22Rv1 (cell line): ENCODE results near the gene CDK11A.
"Not testable (repeated sequence)": the region's sequence is repeated elsewhere in the genome, so short reads cannot be mapped to it uniquely, and the experiment has no call there.

ENCODE experiments used
- ZFX ChIP-seq: fragments of 450-650 bp; IDR thresholded peaks from 2 replicates; pipeline ENCODE4 v1.6.1; 2017; ENCODE audit warnings: antibody characterized with exemption, borderline replicate concordance
- TF ChIP-seq, protein P1 (sequence below): fragments of 450-650 bp; IDR thresholded peaks from 2 replicates; pipeline ENCODE4 v1.5.1; 2017; ENCODE audit warnings: mild to moderate bottlenecking

DNA sequence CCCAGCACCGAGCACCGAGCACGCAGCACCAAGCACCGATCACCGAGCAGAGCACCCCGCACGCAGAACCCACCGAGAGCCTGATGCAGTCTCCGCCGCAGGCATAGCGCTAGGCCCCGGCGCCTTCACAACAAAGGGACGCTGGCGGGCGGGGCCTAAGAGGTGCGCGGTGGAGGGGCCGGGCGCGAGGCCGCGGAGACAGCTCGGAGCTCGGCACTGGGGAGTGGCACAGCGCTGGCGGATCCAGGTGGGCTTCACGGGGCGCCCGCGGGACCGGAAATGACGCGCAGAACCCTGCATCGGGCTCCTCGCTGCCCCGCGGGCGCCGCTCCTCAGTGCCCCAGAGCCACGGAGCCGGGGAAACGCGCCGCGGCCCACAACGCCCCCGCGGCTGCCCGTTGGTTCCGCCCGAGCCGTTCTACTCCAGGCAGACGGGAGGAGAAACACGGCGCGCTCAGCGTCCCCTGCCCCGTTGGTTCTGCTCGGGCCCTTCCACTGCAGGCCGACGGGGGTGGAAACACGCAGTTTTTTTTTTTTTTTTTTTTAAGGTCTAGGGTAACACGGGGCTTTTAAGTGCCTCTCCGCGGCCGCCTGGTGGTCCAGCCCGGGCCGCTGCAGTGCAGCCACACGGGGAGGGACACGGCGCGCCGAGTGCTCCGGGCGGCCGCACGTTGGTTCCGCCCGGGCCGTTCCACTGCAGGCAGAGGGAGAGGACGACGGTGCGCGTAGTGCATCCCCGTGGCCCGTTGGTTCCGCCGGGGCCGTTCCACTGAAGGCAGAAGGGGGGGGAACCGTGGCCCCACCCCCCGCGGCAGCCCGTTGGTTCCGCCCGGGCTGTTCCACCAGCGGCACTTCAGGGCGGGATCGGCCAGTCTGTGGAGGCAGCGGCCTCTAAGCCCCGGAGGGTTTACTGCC lies 21.8 kb upstream of the CDK11A start:
- TF ChIP-seq, protein P1, sequence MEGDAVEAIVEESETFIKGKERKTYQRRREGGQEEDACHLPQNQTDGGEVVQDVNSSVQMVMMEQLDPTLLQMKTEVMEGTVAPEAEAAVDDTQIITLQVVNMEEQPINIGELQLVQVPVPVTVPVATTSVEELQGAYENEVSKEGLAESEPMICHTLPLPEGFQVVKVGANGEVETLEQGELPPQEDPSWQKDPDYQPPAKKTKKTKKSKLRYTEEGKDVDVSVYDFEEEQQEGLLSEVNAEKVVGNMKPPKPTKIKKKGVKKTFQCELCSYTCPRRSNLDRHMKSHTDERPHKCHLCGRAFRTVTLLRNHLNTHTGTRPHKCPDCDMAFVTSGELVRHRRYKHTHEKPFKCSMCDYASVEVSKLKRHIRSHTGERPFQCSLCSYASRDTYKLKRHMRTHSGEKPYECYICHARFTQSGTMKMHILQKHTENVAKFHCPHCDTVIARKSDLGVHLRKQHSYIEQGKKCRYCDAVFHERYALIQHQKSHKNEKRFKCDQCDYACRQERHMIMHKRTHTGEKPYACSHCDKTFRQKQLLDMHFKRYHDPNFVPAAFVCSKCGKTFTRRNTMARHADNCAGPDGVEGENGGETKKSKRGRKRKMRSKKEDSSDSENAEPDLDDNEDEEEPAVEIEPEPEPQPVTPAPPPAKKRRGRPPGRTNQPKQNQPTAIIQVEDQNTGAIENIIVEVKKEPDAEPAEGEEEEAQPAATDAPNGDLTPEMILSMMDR, result not testable (repeated sequence)
- TF ChIP-seq ZFX, result not testable (repeated sequence)
